ENCODE measurements around the gene CDC14A.
"Not testable (repeated sequence)": the region's sequence is repeated elsewhere in the genome, so short reads cannot be mapped to it uniquely, and the experiment has no call there.

Gene CDC14A

GRCh38 chr1:100352267-100353070 lies at the start of gene CDC14A:
TSS of gene CDC14A (plus strand) at chr1:100352506. CDS start at chr1:100352955, 449 bp downstream.
- DNase-seq (ENCODE audit: low read depth): peak; percentile 97

- peak; percentile 67 for DNase-seq (ENCODE audit: low read depth)
These were observed 49.6 kb upstream of the CDC14A start for GRCh38 chr1:100302739-100303138.

DNA sequence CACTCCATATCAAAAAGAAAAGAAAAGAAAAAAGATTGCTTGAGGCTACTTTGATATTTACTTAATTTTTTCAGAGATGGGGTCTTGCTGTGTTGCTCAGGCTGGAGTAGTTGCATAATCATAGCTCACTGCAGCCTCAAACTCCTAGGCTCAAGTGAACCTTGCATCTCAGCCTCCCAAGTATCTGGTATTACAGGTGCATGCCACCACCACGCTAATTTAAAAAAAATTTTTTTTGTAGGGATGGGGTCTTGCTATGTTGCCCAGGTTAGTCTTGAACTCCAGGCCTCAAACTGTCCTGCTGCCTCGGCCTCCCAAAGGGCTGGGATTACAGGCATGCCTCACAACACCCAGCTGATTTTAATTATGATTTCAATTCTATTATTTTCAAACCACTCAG lies 48.1 kb upstream of the CDC14A start:
- DNase-seq (ENCODE audit: low read depth): no peak

- DNase-seq (ENCODE audit: low read depth): no peak
These were observed 47.4 kb upstream of the CDC14A start for GRCh38 chr1:100304921-100305320.

GRCh38 chr1:100305954-100306353 lies 46.4 kb upstream of the CDC14A start:
- no peak for DNase-seq (ENCODE audit: low read depth)

DNA sequence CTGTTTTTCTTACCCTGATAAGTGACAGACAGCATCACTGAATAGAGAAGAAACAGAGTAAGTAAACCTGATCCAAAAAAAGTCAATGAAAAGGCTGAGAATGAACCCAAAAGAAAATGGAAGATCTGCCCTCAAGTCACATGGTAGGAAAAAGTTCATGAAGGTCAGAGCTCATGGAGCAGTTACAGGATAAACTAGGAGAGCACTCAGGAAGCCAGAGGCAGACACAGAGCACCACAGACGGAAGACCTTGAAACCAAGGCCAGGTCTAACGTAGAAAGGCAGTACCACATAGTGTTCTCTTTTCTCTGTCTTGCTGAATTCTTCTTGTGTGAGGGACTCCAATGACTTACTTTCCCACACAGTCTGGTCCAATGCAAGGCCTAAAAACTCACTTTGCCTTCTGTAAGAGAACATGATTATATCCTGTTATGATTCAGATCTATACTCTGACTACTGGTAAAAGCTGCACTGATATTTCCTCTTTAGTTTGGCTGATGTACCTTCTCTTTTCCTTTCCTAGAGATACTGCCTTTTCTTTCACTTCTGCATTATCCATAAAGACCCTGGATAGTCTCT lies 45.5 kb upstream of the CDC14A start:
- DNase-seq (ENCODE audit: low read depth): no peak

DNA sequence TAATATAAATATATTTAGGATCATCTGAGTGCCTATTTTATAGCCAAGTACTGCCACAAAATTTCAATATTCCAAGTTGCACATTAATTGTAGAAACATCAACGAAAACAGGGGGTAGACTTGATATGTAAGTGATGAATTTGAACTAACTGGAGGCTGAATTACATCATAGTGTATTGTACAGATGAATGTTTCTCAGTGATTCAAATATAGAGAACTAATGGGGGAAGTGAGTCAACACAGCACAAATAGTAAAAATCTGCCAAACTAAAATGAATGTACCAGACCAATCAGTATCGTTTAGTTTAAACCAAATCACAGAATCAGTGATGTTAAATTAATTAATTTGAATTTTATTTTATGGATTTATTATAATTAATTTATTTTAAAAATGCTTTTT lies 43.5 kb upstream of the CDC14A start:
- no peak for DNase-seq (ENCODE audit: low read depth)

DNA sequence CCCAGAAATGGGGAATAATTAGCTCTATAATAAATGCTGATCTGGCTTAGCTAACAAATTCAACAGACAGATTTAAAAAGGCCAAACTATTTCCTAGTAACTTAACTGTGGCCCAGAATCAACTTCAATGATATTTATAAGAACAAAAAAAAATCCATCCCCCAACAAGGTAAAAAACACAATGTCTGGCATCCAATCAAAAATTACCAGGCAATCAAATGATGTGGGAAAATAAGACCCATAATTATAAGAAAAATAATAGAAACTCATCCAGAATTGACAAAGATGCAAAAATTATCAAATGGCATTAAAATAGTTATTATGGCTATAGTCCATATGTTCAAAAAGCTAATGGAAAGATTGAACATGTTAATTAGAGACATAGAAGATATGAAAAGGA lies 42.4 kb upstream of the CDC14A start:
- DNase-seq (ENCODE audit: low read depth): no peak

DNA sequence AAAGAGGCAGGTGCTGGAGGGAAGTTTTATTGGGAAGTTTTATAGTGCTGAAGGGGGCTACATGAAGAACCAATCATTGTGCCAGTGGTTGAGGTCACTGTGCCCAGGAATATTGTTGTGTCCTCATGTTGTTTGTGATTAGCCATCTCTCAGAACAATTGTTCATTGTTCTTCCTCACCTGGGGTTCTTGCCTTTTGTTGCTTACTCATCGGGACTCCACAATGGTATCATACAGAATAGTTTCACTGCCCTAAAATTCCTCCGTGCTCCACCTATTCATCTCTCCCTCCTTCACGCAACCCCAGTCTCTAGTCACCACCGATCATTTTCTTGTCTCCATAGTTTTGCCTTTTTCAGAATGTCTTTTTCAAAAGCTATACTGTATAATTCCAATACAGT lies 38.9 kb upstream of the CDC14A start:
- no peak for DNase-seq (ENCODE audit: low read depth)

- DNase-seq (ENCODE audit: low read depth): no peak
These were observed 35.7 kb upstream of the CDC14A start for GRCh38 chr1:100316622-100317021.

GRCh38 chr1:100320311-100321099 lies 31.8 kb upstream of the CDC14A start:
- DNase-seq (ENCODE audit: low read depth): no peak

GRCh38 chr1:100321100-100321493 lies 31.2 kb upstream of the CDC14A start:
- DNase-seq (ENCODE audit: low read depth): no peak

DNA sequence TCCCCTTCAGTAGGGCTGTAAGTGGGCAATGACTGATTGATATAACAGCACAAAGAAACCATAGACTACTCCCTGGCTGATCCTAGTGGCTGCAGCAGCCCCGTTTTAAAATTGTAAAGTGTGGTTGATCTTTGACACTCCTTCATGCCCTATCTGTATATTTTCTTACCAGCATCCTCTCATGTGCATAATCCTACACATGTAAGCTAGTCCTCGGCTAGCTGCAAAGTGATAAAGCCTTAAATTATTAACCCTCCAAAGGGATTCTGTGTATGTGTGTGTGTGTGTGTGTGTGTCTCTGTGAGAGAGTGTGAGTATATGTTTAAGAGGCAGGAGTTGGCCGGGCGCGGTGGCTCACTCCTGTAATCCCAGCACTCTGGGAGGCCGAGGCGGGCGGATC lies 30.8 kb upstream of the CDC14A start:
- DNase-seq (ENCODE audit: low read depth): no peak

DNA sequence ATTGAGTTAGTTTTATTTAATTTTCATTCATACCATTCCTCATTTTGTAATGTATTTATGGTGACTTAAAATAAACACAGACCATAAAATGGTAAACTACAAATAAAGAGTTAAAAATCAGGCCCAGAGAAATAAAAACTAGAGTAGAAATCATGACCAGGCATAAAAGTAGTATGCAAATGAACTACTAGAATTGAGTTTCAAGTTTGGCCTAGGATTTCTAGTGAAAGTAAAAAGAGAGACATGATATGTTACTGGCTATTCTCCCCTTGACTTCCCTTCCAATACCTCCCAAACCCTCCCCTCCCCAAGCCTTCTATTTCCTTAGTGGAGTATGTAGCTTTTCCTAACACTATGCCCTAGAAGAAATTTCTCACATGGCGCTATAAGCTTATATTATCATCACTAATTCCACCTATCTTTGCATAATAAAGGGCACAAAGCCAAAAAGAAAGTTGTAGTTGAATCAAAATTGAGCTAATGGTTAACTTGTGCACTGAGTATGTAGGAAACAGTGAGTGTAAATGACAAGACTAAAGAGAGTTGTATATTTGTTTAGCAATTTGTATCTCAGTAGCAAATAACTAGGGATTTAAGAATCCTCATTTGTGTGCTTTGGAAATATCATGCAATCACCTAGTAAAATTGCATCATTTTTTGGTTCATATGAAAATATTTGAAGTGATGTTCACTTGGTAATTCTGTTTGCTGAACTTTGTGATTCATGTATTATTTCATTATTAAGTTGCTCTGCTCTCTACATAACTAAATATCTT lies 29.7 kb upstream of the CDC14A start:
- peak; percentile 74 for DNase-seq (ENCODE audit: low read depth)

DNA sequence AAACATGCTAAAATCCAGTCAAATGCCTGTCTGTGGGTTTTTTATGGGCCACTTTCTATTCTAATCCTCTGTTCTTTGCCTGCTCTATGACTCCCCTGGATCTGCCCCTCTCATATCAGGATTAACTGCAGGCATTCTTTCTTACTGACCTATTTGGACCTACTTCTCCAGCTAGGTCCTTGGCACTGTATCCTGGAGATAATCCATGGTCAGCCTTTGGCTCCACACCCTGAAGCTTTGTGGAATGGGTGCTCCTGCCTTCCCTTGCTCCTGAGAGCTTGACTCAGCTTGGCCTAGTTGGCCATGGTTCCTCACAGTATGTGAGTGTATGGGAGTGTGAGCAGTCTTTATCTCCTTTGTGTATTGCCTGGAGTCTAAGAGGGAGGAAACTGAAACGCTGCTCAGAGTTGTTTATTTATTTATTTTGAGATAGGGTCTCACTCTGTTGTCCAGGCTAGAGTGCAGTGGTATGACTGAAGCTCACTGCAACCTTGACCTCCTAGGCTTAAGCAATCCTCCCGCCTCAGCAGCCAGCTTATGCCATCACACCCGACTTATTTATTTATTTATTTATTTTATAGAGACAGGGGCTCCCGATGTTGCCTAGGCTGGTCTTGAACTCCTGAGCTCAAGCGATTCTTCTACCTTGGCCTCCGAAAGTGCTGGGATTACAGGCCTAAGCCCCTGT lies 28.7 kb upstream of the CDC14A start:
- no peak for DNase-seq (ENCODE audit: low read depth)

DNA sequence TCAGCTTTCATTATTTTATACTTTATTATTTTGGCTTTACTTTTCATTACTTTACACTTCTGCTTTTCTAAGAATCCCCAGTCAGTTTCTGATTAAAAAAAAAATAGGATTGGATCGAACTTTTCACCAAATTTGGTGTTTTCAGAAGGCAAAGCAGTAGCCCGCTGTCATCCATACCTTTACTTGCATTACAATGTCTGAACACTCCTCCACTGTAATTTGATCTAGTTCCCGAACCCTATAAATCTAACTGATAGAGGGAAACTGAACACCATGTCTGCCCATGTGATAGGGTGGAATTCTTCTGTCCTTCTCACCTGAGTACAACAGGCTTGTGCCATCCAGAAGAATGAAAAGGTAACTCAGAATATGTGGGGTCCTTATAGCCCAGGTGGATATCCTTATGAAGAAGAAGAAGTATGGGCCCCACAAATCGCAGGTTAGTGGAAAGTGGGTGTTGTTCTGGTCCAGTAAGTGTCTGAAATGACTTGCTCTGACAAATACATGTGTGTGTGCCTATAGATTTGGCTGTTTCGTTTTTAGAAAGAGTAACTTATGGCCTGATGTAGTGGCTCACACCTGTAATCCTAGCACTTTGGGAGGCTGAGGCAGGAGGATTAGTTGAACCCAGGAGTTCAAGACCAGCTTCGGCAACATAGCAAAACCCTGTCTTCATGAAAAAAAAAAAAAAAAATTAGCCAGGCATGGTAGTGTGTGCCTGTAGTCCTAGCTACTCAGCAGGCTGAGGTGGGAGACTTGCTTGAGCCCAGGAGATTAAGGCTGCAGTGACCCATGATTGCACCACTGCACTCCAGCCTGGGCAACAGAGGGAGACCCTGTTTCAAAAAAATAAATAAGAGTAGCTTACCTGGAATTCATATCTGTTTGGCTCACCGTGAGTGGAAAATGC lies 26.6 kb upstream of the CDC14A start:
- DNase-seq (ENCODE audit: low read depth): no peak

DNA sequence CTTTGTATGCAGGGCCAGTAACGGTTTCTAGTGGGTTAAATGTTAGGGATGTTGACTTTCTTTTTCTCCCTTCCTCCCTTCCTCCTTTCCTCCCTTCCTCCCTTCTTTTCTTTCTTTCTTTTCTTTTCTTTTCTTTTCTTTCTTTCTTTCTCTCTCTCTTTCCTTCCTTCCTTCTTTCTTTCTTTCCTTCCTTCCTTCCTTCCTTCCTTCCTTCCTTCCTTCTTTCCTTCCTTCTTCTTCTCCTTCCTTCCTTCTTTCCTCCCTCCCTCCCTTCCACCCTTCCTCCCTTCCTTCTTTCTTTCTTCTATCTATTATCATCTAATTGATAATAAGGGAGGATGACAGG lies 26.0 kb upstream of the CDC14A start:
- DNase-seq (ENCODE audit: low read depth): not testable (repeated sequence)

DNA sequence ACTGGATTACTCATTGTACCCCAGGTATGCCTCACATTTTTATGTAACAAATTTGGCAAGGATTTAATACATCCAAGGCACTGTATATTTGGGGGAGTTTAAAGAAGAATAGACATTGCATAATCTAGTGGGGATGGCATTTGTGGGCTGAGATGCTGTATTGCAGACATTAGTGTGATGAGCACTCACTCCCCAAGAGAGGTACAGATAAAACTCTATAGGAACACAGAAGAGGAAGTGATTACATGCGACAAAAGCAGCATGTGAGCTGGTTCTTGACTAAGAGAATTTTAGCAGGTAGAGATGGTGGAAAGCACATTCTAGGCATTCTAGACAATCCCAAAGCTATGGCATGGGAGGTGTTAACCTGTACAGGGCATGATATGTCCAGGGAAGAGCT lies 24.2 kb upstream of the CDC14A start:
- DNase-seq (ENCODE audit: low read depth): no peak

DNA sequence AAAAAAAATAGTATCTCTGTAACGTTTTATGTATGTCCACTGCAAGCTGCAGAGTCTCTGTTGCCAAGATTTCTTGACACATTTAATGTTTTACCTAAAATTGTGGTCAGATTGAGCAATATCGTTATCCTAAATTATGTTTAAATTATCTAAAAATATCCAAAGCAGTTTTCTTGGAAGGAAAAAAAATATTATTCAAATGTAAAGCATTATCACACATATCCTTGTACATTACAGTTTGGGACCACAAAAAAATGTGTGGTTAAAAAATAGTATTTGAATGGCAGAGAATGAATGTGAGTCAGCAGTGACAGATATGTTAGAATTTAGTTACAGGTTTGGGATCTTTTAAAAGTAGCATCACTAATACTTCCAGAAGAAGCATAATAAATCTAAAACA lies 21.2 kb upstream of the CDC14A start:
- DNase-seq (ENCODE audit: low read depth): not testable (repeated sequence)

DNA sequence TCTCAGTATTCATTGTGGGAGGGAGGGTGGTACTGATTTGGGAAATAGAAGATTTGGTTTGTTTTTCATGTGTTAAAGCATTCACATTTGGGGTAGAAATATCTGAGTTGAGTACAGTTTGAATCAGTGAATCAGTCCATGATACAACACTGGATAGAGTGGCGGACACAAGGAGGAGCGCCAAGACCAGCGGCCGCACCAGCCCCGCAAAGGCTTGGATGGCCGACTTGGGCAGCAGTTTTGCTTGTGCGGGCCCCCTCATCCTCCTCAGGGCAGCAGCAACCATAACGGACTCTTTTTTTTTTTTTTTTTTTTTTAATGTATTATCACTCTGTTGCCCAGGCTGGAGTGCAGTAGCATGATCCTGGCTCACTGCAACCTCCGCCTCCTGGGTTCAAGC lies 20.0 kb upstream of the CDC14A start:
- no peak for DNase-seq (ENCODE audit: low read depth)

- no peak for DNase-seq (ENCODE audit: low read depth)
These were observed 16.9 kb upstream of the CDC14A start for GRCh38 chr1:100335436-100335835.

Measured in fibroblast of gingiva (primary cell).